Measurements from ENCODE around the gene CHD6. TPM values are rescaled to one million over a fixed set of nuclear protein-coding genes. Genes with fewer than 3 reads are reported as not detected.
"Not testable (repeated sequence)": the region's sequence is repeated elsewhere in the genome, so short reads cannot be mapped to it uniquely, and the experiment has no call there.

CHD6 gene
- total RNA-seq, 2 experiments from 2014 or later = 39.4 to 42.5 TPM

DNA sequence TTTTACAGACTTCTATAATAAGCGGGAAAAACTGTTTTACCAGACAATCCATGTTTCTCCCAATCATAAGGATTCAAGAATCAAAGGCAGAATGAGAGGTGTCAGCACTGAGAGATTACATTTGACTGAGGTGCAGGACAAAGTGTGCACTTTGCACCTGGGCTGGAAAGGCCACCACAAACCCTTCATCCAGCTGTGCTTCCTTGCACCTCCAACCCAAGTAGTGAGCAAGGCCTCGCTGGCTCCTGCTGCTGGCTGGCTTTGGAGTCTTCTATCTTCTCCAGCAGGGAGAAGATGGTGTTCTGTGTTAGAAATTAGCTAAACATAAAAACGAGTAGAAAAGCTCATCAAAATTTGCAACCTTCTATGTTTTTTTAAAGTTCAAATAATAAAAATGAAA, 77.7 kb downstream of the CHD6 start:
- Mint-ChIP-seq H3K4me3 (no peak overlapping the region), H3K27me3 (no peaks in the 10 kb centered on the region), H3K9me3 (peaks cover 3% of the 10 kb centered on the region), H3K27ac (no peak overlapping the region), H3K4me1 (no peaks in the 10 kb centered on the region), H3K36me3 (ENCODE audit: low read depth) (peaks cover 11% of the 10 kb centered on the region)
- ChIA-PET POLR2A (no interaction called here), CTCF (no interaction called here)
- DNase-seq = no peak

DNA sequence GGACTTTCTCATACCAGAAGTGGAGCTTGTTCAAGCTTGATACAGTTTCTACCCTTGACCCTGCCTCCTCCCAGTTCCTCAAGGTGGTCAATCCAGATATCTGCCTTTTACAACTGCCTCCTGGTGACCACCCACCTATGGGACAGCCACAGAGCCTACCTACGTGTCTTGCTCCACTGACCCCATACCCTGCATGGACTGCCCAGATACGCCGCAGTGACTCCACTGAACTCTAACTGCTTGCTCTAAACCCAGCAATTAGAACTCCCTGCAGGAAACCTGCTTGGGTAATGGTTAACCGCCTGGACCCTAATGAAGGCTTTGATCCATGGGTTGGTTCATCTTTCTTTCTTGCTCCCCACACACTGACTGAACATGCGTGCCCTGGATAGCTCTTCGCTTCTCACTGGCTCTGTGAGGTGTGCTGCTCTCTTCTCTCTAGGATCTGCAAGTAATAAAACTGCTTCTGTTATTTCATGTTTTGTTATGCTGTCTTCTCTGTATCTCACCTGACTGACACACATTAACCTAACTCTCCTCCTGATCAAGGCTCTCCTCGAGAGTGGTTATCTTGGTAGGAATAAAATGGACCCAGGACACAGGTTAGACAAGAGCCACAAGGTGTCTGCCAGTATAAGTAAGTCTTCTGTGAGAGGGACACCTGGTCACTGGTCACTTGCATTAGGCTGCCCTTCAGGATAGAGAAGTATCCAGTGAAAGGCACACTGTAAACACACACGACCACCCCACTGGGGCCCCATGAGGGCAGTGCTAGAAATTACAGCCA, 79.2 kb downstream of the CHD6 start:
- Mint-ChIP-seq H3K36me3 (ENCODE audit: low read depth) (peaks cover 11% of the 10 kb centered on the region), H3K27me3 (no peaks in the 10 kb centered on the region), H3K4me1 (no peaks in the 10 kb centered on the region), H3K27ac (no peak overlapping the region), H3K4me3 (no peak overlapping the region), H3K9me3 (peaks cover 3% of the 10 kb centered on the region)
- DNase-seq = no peak
- CTCF ChIA-PET = no interaction called here
- POLR2A ChIA-PET = no interaction called here

DNA sequence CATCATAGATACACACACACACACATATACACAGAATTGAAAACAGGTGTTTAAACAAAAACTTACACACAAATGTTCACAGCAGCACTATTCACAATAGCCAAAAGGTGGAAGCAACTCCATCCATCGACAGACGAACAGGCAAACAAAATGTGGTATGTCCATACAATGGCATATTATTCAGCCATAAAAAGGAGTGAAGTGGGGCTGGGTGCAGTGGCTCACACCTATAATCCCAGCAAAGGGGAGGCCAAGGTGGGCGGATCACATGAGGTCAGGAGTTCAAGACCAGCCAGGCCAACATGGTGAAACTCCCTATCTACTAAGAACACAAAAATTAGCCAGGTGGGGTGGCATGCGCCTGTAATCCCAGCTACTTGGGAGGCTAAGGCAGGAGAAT, 80.3 kb downstream of the CHD6 start:
- Mint-ChIP-seq H3K4me3 (no peak overlapping the region), H3K4me1 (no peaks in the 10 kb centered on the region), H3K36me3 (ENCODE audit: low read depth) (peaks cover 16% of the 10 kb centered on the region), H3K27me3 (no peaks in the 10 kb centered on the region), H3K27ac (no peak overlapping the region), H3K9me3 (peaks cover 3% of the 10 kb centered on the region)
- DNase-seq = no peak
- POLR2A ChIA-PET = no interaction called here
- CTCF ChIA-PET = no interaction called here

DNA sequence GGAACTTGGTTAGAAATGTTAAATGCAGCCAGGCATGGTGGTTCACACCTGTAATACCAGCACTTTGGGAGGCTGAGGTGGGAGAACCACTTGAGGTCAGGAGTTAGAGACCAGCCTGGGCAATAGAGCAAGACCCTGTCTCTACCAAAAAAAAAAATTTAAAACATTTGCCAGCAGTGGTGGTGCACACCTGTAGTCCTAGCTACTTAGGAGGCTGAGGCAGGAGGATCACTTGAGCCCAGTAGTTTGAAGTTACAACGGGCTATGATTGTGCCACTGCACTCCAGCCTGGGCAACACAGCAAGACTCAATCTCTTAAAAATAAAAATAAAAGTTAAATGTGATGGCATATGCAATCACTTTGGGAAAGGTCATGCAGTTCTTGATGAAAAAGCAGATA, 82.6 kb downstream of the CHD6 start:
- CTCF ChIA-PET = interaction anchor here (0.5 to 1.2 kb wide), 2 partner anchors 9 to 83 kb away, joined by 3 to 4 read pairs; partner anchors contain the start of gene CHD6
- H3K4me1 Mint-ChIP-seq, H3K27ac Mint-ChIP-seq, H3K4me3 Mint-ChIP-seq, DNase-seq, H3K27me3 Mint-ChIP-seq, H3K9me3 Mint-ChIP-seq, POLR2A ChIA-PET: not testable (repeated sequence)
- H3K36me3 Mint-ChIP-seq (ENCODE audit: low read depth) = peaks cover 20% of the 10 kb centered on the region

DNA sequence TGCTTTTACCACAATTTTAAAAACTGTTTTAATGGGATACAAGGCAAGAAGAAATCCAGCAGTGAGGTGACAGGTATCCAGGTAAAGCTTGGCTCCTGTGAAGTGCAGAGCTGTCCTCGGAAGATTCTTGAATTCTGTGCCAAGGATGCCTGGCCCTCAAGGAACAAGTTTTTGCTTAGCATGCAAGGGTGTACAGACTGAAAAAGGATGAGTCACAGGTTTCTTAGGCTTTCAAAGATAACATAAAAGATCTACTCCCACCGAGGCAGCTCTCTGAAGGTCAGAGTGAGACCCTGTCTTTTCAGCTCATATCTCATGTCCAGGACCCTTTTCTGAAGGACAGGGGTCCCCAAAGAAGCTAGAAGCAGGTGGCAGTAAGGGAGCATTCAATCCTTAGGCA, 83.3 kb downstream of the CHD6 start:
- DNase-seq = no peak
- H3K27me3 Mint-ChIP-seq = no peaks in the 10 kb centered on the region
- ChIA-PET POLR2A (no interaction called here), CTCF (no interaction called here)
- H3K4me1 Mint-ChIP-seq = no peaks in the 10 kb centered on the region
- no peak overlapping the region for H3K4me3 Mint-ChIP-seq
- H3K9me3 Mint-ChIP-seq = peaks cover 3% of the 10 kb centered on the region
- H3K27ac Mint-ChIP-seq = no peak overlapping the region
- H3K36me3 Mint-ChIP-seq (ENCODE audit: low read depth) = peaks cover 22% of the 10 kb centered on the region

DNA sequence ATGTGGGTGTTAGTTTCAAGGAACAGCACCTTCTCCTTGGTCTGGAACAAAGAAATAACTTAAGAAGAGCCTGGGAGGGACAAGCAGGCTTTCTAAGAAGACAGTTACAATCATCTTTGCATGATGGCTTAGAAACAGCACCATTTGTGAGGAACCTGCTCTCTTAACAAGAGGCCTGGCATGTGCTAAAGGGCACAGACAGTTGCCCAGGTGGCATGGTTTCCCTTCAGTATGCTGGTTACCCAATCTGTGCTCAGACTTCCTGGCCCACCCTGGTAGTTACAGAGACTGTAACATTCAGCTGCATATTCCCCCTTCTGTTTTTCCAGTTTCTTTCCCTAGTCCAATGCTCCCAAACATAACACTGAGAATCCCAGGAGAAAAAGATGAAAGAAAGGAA, 84.0 kb downstream of the CHD6 start:
- Mint-ChIP-seq H3K4me3 (no peak overlapping the region), H3K36me3 (ENCODE audit: low read depth) (peaks cover 24% of the 10 kb centered on the region), H3K27ac (no peak overlapping the region), H3K4me1 (no peaks in the 10 kb centered on the region), H3K27me3 (no peaks in the 10 kb centered on the region), H3K9me3 (peaks cover 3% of the 10 kb centered on the region)
- ChIA-PET CTCF (no interaction called here), POLR2A (no interaction called here)
- DNase-seq = no peak

DNA sequence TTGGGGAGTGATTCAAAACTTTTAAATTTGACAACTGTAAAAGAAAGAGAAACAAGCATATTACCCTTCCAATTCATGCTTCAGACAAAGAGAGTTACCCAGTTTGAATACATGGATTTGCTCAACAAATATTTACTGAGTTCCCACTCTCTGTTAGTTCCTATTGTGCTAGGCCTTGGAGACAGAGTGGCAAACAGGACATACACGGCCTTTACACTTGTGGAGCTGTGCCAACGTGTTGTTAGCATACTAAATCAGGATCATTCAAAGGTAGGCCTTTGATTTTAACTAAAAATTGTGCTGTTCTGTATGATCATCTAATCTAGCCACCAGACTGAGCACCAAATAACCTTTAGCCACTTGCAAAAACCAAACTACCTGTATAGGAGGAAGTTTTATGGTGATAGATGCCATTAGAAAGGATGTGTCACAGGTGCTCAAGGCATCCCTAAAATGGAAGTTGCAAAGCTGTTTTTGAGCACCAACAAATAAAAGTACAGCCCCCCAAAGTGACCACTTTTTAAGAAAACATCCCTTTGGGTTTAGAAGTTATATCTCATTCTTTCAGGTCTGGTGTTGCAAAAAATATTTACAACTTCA, 84.5 kb downstream of the CHD6 start:
- Mint-ChIP-seq H3K4me1 (no peaks in the 10 kb centered on the region), H3K36me3 (ENCODE audit: low read depth) (peaks cover 19% of the 10 kb centered on the region), H3K9me3 (peaks cover 3% of the 10 kb centered on the region), H3K4me3 (no peak overlapping the region), H3K27me3 (no peaks in the 10 kb centered on the region), H3K27ac (no peak overlapping the region)
- DNase-seq = no peak
- ChIA-PET POLR2A (no interaction called here), CTCF (no interaction called here)

DNA sequence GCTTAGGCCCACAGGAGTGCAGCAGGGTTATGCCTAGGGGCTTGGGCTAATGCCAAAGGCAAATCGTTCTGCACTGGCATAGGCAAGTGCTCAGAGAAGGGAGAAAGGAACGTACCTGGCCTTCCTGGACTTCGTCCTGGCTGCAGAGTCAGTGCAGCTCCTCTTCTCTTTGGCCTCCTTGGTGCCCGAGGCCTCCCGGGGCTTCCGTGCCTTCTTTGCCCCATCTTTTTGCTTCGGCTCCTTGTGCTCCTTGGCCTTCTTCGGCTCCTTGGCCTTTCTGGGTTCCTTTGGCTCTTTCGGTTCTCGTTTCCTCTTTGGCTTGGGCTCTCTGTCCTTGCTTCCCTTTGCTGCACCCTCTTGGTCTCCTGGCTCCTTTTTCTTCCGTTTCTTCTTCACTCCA, 85.2 kb downstream of the CHD6 start:
- peaks cover 3% of the 10 kb centered on the region for H3K9me3 Mint-ChIP-seq
- H3K27me3 Mint-ChIP-seq = no peaks in the 10 kb centered on the region
- no peak overlapping the region for H3K4me3 Mint-ChIP-seq
- H3K27ac Mint-ChIP-seq = no peak overlapping the region
- CTCF ChIA-PET = interaction anchor here (0.6 kb wide), 1 partner anchor 11 kb away, joined by 3 read pairs; no protein-coding TSS in a partner anchor
- POLR2A ChIA-PET = no interaction called here
- H3K4me1 Mint-ChIP-seq = no peaks in the 10 kb centered on the region
- peaks cover 18% of the 10 kb centered on the region for H3K36me3 Mint-ChIP-seq (ENCODE audit: low read depth)
- no peak for DNase-seq

DNA sequence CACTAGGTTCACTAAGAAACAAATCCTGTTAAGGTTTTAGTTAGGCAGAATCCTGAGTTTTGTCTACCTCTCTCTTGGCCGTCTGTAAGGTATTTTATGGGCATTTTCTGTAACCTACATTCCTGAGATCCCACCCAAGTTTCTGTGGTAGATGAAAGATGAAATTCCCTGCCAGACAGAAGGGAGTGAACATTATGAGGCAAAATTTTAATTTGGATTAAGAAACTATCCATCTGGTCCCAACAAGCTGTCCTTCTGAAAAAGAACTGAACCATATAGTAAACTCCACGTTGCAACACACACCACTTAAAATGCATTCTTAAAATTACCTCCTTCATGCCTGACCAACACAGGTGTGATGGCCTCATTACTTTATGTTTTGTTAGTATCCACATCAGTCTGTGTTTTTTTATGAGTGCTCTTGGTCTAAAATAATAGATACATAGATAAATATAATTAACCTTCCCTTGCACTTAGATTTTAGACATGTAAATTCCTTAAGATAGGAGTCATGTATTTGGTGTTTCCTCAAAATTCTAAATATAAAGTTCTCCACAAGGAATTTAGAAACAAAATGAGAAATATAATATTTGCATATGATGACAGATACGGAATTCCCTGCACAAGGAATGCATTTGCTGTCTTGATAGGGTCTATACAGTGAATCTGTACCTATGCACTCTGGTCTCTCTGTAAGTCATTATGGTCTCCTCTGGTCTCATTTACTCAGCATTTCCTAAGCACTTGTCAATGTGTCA, 86.5 kb downstream of the CHD6 start:
- Mint-ChIP-seq H3K4me3 (no peak overlapping the region), H3K27me3 (no peaks in the 10 kb centered on the region), H3K4me1 (peaks cover 2% of the 10 kb centered on the region), H3K27ac (no peak overlapping the region), H3K36me3 (ENCODE audit: low read depth) (peaks cover 19% of the 10 kb centered on the region), H3K9me3 (no peaks in the 10 kb centered on the region)
- ChIA-PET POLR2A (no interaction called here), CTCF (no interaction called here)
- no peak for DNase-seq

DNA sequence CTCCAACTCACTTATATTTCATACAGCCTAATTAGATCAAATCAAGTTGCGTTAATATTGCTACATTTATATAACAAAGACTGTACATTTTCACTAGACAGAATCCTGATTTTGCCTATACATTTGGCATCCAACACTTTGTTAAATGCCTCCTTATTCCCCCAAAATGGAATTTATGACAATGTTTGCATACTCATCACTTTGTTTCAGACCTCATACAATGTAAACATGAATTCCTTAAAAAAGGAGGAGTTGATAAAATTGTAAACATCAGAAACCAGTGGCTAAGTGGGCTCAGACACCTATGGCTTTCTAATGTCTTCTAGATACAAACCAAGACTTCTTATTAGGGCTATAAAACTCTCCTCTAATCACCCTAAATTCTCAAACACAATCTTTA, 87.3 kb downstream of the CHD6 start:
- no peak for DNase-seq
- Mint-ChIP-seq H3K27me3 (no peaks in the 10 kb centered on the region), H3K36me3 (ENCODE audit: low read depth) (peaks cover 19% of the 10 kb centered on the region), H3K27ac (no peak overlapping the region), H3K9me3 (no peaks in the 10 kb centered on the region), H3K4me1 (peaks cover 4% of the 10 kb centered on the region), H3K4me3 (no peak overlapping the region)
- POLR2A ChIA-PET = no interaction called here
- CTCF ChIA-PET = no interaction called here

DNA sequence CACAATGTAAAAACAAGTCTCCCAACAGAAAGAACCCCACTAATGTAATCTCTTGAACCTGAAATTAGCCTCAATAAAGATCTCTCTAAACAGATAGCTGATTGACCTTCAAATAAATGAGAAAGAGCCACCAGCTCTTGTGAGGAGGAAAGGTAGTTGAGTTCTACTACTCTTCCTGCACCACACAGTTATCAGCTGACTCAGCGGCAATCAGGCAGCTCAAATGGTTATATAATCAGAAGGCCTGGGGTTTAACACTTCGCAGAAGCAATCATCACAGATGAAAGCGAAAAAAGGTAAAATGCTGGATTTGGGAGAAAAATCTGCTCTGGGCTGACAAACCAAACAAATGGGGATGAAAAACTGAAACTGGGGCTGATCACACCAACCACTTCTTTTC, 91.8 kb downstream of the CHD6 start:
- CTCF ChIA-PET = interaction anchor here (0.6 kb wide), 1 partner anchor 130 kb away, joined by 4 read pairs; no protein-coding TSS in a partner anchor
- Mint-ChIP-seq H3K36me3 (ENCODE audit: low read depth) (peaks cover 20% of the 10 kb centered on the region), H3K4me1 (peaks cover 15% of the 10 kb centered on the region), H3K27me3 (no peaks in the 10 kb centered on the region), H3K27ac (no peak overlapping the region), H3K9me3 (no peaks in the 10 kb centered on the region), H3K4me3 (no peak overlapping the region)
- no peak for DNase-seq
- POLR2A ChIA-PET = no interaction called here

DNA sequence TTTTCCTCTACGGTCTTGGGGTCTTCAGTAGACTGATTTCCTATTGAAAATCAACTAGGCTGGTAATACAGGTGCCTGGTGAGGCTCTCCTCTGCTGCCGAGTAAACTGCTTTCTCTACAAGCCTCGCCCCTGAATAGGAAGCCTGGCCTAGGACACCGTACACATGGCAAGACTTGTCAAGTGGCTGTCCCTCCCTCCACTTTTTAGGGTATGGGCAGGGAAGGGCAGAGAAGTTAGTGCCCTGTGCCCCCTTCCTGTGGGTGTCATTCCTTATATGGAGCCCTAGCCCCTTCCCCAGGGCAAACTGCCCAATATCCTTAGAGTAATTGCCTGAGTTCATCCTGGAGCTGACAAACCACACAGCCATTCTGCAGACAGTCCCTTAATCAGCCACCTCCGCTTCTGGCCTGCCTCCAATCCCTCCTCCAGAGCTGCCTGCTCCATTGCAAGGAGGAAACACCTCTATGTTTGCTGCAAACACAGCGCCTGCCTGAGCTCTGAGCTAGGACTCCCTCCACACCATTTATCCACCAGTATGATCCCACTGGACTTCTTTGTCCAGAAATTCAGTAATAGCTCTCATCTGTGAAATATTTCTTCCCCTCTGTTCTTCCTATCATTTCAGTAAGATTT, 93.1 kb downstream of the CHD6 start:
- Mint-ChIP-seq H3K9me3 (no peaks in the 10 kb centered on the region), H3K27ac (no peak overlapping the region), H3K4me1 (peaks cover 15% of the 10 kb centered on the region), H3K36me3 (ENCODE audit: low read depth) (peaks cover 19% of the 10 kb centered on the region), H3K4me3 (no peak overlapping the region), H3K27me3 (no peaks in the 10 kb centered on the region)
- CTCF ChIA-PET = no interaction called here
- DNase-seq = no peak
- POLR2A ChIA-PET = no interaction called here

DNA sequence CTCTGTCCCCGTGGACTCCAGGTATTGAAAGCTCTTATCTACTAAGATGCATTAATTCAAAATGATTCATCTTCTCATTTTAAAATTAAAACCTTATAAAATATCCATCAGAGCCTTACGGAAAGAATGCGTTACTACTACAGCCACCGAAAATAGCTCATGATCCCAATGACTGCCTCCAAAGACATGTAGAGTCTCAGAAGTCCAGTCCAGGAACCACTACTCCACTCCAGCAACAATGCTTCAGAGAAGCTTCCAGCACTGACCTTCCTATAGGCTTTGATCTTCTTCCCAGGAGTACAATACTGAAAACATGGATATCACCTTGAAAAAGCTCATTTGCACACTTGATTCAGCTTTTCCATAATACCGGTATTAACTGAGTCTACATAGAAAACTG, 94.3 kb downstream of the CHD6 start:
- Mint-ChIP-seq H3K36me3 (ENCODE audit: low read depth) (peaks cover 17% of the 10 kb centered on the region), H3K27me3 (no peaks in the 10 kb centered on the region), H3K4me3 (no peak overlapping the region), H3K4me1 (peaks cover 15% of the 10 kb centered on the region), H3K9me3 (no peaks in the 10 kb centered on the region), H3K27ac (no peak overlapping the region)
- DNase-seq = no peak
- CTCF ChIA-PET = no interaction called here
- POLR2A ChIA-PET = no interaction called here

All from activated CD4-positive, alpha-beta T cell treated with anti-CD3 and anti-CD28 coated beads, Interleukin-2, amount 10 ng/mL, durations not matched to agents 7 days and 5 days (primary cell).